COLO668 (cell line): ENCODE data around the gene CEP350.

Source experiments
- DNase-seq: peaks from one replicate; lab custom pipeline; 2025; ENCODE audit not compliant: unreplicated experiment; lab: John Stamatoyannopoulos, UW

CEP350 gene

DNA sequence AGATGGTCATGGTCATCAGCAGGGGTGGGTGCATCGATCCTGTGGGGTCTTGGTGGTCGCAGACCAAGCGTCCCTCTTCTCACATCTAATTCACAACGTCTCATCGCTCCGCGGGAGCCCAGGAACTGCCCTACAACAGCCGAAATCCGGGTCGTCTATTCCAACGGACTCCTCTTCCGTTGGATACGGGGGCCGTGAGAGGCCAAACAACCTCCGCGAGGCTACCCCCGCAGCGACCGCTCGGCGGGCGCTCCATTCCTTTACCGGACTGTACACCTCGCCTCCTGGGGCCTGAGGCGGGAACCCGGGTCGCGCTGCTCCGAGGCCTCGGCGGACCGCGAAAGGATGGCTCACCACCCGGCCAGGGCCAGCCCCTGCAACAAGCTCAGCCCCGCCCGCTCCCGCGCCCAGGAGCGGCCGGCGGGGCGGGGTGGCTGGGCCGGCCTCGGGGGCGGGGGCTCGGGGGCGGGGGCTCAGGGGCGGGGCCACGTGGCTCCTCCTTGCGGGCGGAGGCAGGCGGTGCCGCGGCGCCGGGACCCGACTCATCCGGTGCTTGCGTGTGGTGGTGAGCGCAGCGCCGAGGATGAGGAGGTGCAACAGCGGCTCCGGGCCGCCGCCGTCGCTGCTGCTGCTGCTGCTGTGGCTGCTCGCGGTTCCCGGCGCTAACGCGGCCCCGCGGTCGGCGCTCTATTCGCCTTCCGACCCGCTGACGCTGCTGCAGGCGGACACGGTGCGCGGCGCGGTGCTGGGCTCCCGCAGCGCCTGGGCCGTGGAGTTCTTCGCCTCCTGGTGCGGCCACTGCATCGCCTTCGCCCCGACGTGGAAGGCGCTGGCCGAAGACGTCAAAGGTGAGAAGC lies 199.9 kb downstream of the CEP350 start, which contains the start of gene QSOX1:
QSOX1 (plus strand) TSS at position 545 of the 857 bp plus-strand sequence; CDS start at position 584, 39 bp downstream.
- peak; percentile 95 for DNase-seq

DNA sequence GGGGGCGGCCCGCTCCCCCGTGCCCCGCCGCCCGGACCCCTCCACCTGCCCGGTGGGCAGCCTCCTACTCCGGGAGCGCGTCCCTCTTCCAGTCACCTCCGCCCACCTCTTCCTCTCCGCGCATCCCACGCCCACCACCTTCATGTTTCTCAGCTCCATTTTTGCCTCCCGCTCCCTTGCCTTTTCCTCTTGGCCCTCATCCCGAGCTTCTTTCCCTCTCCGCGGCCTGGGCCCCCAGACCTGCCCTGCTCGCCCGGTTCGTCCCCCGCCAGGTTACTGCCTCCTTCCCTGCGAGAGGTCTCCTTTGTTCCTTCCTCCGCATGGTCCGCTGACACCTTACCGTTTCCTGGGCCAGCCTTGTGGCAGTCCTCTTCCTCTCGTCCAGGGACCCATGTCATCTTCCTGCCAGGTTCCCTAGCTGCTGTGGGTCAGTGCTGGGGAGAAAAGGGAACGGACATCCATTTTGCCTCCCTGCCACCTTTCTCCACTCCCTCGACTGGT lies 200.6 kb downstream of the CEP350 start:
- DNase-seq: peak; percentile 58

DNA sequence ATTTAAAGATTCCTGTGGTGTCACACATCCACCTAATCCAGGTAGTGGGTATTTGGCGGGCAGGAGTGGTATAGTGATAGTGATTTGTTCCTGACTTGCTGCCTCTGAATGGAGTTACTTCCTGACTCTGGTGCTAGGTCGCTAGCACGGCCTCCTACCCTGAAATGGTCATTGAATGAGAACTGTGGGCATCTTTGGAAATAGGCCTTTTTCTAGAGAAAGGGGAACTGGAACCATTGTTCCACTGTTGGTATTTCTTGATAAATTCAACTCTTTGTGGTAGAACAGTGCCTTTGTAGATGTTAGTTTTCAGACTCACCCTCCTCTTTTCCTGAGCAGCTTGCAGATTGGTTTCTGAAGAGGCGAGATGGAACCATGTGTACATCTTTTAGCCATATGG lies 201.6 kb downstream of the CEP350 start:
- DNase-seq: no peak

DNA sequence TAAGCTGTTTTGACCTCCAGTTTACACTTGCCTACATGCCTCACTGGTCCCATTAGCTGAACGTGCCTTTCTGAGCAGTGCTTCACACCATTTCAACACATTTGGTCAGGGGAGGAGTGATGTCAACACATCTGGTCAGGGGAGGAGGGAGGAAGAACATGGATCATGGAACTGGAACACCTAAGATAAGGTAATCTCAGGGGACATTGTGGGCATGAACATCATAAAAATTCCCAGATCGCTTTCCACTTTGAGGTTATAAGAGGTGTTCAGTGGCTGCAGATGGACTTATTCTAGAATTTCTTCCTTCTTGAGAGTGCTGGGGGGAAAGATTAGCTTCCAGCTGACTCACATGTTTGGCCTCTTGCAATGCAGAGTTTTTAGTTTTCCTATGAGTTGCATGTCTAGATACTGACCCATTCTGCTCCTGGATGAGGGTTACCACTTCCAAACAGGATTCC lies 202.1 kb downstream of the CEP350 start:
- no peak for DNase-seq

DNA sequence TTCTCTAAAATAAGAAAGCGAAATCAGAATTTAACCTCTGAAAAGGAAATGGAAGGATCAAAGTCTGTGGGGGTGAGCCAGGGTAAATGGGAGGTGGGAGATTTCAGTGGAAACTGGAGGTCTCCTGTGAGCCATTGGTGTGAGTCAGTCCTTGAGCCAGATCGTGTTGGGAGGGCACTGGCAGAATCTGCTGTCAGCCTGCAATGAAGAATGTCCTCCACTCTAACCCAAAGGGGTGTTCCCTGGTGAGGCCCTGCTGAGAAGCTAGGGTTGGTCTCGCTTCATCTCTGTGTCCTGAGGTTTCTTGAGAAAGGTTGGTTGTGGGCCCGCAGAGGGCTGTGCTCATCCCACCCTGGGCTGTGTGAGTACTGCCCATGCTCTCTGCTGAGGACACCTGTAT lies 202.5 kb downstream of the CEP350 start:
- no peak for DNase-seq

DNA sequence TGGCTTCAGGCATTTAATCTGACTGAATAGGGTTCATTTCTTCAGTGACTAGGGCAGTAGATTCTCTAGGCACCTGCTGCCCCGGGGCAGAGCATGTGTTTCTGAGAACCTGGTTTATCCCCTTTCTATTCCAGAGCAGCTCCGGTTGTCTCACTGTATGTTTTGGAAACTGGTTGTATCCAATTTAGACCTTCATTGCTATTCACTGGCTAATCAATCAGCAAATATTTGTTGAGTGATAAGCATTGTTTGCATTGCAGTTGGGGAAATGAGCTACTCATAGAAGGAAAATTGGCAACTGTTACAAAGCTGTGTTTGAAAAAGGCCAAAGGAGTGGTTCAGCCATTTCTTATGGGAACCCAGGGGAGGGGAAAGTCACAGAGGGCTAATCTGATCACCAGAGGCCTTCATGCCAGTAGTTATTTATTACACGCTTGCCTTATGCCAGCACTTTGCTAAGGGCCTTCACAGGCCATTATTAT lies 203.0 kb downstream of the CEP350 start:
- DNase-seq: peak; percentile 87

DNA sequence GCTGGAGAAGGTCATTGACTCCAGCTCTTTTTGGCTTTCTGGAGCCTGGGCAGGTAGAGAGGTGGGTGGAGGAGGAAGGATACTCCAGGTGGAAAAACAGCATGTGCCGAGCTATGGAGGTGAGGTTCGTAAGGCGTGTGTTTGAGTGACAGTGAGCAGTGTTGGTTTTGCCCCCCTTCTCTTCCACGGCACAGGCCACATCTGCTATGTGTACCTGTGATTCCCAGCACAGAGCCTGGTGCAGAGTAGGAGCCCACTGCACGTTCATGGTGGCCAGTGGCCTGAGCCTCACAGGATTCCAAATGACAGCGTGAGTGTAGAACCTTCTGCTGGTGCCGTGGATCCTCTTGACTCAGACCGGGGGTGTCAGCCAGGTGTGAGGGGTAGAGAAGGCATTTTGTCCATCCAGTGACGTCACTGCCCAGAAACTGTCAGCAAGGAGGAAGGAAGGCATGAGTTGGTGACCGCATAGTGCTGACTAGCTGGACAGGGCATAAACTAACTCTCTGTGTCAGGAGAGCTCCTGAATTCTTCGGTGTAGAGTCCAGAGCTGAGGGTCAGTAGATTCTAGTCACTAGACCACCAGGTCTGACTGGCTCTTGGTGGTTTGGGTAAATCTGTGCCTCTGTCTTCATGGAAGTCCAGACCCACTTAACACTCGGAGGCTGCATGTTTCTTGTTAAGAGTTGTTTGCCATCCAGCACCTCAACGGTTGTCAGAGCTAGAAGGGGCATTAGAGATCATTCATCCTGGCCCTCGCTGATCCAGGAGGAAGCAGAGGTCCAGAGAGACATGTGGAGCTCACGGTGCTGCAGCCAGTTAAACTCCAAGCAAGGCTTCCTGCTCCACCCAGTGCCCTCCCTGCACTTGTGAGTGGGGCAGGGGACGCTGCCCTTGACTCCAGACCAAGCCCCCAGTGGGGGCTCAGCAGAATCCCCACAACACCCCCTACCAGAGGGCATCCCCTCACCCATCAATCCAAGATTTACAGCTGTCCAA lies 203.8 kb downstream of the CEP350 start:
- peak; percentile 69 for DNase-seq

DNA sequence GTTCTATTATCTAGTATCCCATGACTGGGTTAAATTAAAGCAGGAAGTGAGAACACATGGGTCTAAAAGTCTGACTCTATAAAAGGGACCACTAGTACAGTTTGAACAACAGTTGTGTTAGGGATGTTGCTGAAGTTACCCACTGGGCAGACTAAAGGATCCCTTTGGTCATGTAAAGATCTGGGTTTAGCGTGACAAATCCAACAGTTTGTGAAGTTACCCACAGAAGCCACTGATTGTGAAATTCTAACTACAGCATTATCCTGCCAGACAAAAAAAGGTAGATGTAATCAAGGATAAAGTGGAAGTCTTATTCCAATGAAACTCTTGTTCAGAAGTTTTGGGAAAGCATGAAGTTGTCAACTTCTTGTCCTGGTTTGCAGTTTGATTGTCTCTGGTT lies 205.7 kb downstream of the CEP350 start:
- DNase-seq: no peak

DNA sequence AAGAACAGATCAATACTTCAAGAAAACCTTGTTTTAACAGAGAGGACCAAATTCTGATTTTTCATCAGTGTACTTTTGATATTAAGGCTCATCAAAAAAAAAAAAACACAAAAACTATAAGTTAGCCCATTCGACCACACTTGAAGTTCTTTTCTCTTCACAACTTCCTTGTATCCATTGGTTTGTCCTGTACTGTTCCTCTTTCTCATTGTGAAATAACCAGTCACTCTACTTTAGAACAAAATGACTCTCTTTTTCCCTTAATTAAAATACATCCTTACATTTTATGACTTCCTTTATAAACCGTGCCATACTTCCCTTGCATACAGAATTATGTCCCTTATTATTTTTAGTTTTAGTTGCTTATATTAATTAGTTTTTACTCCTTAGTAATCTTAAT lies 208.4 kb downstream of the CEP350 start:
- DNase-seq: no peak
